PFSK-1 (cell line): ENCODE results near the gene LMNTD1.

ENCODE experiments used
- FOXP2 ChIP-seq: optimal IDR thresholded peaks from 2 replicates; pipeline ENCODE3; 2011; ENCODE audit warnings: borderline replicate concordance, control low read depth, inconsistent platforms; ENCODE audit not compliant: insufficient read depth; ENCODE audit errors: extremely low read length, extremely low read depth
- POLR2AphosphoS5 ChIP-seq: IDR thresholded peaks from 2 replicates; pipeline ENCODE4 v1.6.1; 2012; ENCODE audit warnings: low read depth, mild to moderate bottlenecking, control low read depth, low read length, moderate library complexity
- SIN3A ChIP-seq: IDR thresholded peaks from 2 replicates; pipeline ENCODE4 v1.6.1; 2012; ENCODE audit warnings: mild to moderate bottlenecking, low read length, moderate library complexity, borderline replicate concordance; ENCODE audit not compliant: insufficient read depth
- TAF1 ChIP-seq: IDR thresholded peaks from 2 replicates; pipeline ENCODE4 v1.6.1; 2012; ENCODE audit warnings: low read length, control low read depth, borderline replicate concordance; ENCODE audit not compliant: insufficient read depth
- TF ChIP-seq, protein P1 (sequence below), 2 experiments: IDR thresholded peaks; 2 replicates each; pipeline versions ENCODE4 v1.6.1 to v1.8.0; 2011 to 2012; ENCODE audit warnings: low read depth in 2 of 2, low read length in 2 of 2, control low read depth in 1 of 2, inconsistent platforms in 1 of 2, mild to moderate bottlenecking in 1 of 2, moderate library complexity in 1 of 2; ENCODE audit not compliant: insufficient read depth in 1 of 2

LMNTD1 gene

GRCh38 chr12:25518512-25518911 lies 34.6 kb downstream of the LMNTD1 start:
- no peak for TF ChIP-seq SIN3A
- TF ChIP-seq TAF1: no peak
- TF ChIP-seq, protein P1, sequence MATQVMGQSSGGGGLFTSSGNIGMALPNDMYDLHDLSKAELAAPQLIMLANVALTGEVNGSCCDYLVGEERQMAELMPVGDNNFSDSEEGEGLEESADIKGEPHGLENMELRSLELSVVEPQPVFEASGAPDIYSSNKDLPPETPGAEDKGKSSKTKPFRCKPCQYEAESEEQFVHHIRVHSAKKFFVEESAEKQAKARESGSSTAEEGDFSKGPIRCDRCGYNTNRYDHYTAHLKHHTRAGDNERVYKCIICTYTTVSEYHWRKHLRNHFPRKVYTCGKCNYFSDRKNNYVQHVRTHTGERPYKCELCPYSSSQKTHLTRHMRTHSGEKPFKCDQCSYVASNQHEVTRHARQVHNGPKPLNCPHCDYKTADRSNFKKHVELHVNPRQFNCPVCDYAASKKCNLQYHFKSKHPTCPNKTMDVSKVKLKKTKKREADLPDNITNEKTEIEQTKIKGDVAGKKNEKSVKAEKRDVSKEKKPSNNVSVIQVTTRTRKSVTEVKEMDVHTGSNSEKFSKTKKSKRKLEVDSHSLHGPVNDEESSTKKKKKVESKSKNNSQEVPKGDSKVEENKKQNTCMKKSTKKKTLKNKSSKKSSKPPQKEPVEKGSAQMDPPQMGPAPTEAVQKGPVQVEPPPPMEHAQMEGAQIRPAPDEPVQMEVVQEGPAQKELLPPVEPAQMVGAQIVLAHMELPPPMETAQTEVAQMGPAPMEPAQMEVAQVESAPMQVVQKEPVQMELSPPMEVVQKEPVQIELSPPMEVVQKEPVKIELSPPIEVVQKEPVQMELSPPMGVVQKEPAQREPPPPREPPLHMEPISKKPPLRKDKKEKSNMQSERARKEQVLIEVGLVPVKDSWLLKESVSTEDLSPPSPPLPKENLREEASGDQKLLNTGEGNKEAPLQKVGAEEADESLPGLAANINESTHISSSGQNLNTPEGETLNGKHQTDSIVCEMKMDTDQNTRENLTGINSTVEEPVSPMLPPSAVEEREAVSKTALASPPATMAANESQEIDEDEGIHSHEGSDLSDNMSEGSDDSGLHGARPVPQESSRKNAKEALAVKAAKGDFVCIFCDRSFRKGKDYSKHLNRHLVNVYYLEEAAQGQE (IDR thresholded peaks at IDR 0.05; ENCODE audit: insufficient read depth in 1 of 2, low read depth in 2 of 2, low read length in 2 of 2): no peak
- TF ChIP-seq FOXP2: no peak
- TF ChIP-seq POLR2AphosphoS5: no peak

DNA sequence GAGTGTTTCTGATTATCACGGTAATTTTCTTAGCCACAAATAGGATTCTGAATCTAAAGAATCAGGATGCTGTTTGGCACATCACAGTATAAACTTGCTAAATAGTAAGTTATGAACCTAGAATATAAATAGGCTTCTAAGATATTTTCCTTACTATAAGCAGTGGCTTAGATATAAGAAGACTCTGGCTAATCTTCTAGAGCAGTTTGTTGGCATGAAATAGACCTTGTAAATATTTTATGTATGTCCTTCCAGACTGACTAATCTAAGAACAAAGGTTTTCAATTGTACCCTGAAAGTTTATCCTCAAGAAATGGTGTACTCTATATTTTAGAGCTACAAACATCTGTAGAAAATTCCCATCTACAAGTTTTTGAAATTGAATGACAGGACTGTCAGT lies 48.3 kb downstream of the LMNTD1 start:
- TF ChIP-seq SIN3A (no peak), TAF1 (no peak), POLR2AphosphoS5 (no peak), FOXP2 (no peak)
- TF ChIP-seq, protein P1 (IDR thresholded peaks at IDR 0.05; ENCODE audit: insufficient read depth in 1 of 2, low read depth in 2 of 2, low read length in 2 of 2): no peak

DNA sequence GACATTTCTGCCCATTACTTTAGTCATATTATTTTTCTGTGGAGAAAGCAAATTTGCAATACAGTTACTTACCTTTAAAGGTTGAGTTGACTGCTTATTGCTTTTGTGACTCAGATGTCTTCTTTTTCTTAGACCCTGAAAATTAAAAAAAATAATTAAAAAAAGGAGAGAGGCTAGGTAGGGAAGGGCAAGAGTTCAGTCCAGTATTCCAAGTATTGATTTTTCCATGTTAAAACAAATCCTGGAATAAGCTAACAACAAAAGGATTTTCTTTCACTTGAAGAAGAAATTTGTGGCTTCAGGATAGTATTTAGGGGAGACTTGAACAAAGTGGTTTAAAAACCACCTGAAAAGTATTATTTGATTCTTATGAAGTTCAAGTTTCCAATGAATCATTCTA lies 49.4 kb downstream of the LMNTD1 start:
- TF ChIP-seq TAF1: no peak
- no peak for TF ChIP-seq POLR2AphosphoS5
- TF ChIP-seq FOXP2: no peak
- no peak for TF ChIP-seq SIN3A
- TF ChIP-seq, protein P1 (IDR thresholded peaks at IDR 0.05; ENCODE audit: insufficient read depth in 1 of 2, low read depth in 2 of 2, low read length in 2 of 2): no peak

- TF ChIP-seq TAF1 (no peak), POLR2AphosphoS5 (no peak), FOXP2 (no peak), SIN3A (no peak)
- TF ChIP-seq, protein P1 (IDR thresholded peaks at IDR 0.05; ENCODE audit: insufficient read depth in 1 of 2, low read depth in 2 of 2, low read length in 2 of 2): no peak
Observed at GRCh38 chr12:25502596-25502995, 50.5 kb downstream of the LMNTD1 start.

DNA sequence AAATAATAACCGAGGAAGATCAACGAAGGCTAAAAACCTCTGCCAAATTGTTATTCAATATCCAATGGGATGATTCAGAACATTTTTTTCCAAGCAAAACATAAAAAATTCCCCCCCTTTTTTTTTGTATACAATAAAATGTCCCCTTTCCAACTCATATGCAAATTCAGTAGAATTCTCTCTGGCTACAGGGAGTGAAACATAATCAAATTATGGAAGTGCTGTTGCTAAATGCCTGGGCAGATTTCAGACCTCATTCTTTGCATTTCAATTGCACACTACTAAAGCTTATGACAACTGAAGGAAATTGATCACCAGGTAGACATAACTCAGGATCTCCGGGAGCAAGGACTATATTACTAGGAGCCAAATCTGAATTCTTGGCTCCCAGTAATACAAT lies 51.0 kb downstream of the LMNTD1 start:
- TF ChIP-seq SIN3A: no peak
- TF ChIP-seq FOXP2: no peak
- no peak for TF ChIP-seq POLR2AphosphoS5
- no peak for TF ChIP-seq TAF1
- TF ChIP-seq, protein P1 (IDR thresholded peaks at IDR 0.05; ENCODE audit: insufficient read depth in 1 of 2, low read depth in 2 of 2, low read length in 2 of 2): no peak
